Tibial artery (tissue), 4 donors: ENCODE measurements around the gene MRAP2.

Source experiments
- DNase-seq, 2 donors: peaks; one replicate each; pipeline ENCODE4 v3.0.0-alpha.2; 2019
- H3K27ac ChIP-seq, 2 donors: fragments of 200-600 bp; sonication (generic) in 1 of 2; 1 replicate in 1 of 2; 2 replicates in 1 of 2; pipeline ENCODE4 v1.5.1; 2018 to 2019; ENCODE audit warnings: mild to moderate bottlenecking in 1 of 2
- H3K27me3 ChIP-seq, 2 donors: fragments of 200-600 bp; sonication (generic) in 1 of 2; one replicate each; pipeline versions ENCODE4 v1.5.1 to v1.6.0; 2016 to 2019
- H3K36me3 ChIP-seq, 3 donors: fragments of 200-600 bp; sonication (generic) in 2 of 3; one replicate each; pipeline ENCODE4 v1.5.1; 2016 to 2019; ENCODE audit warnings: mild to moderate bottlenecking in 2 of 3
- H3K4me1 ChIP-seq, 4 donors: fragments of 200-600 bp; sonication (generic) in 2 of 4; 1 replicate in 3 of 4; 2 replicates in 1 of 4; pipeline ENCODE4 v1.5.1; 2016 to 2019
- H3K4me3 ChIP-seq, 2 donors: fragments of 200-600 bp; sonication (generic) in 1 of 2; 1 replicate in 1 of 2; 2 replicates in 1 of 2; pipeline ENCODE4 v1.5.1; 2018 to 2019; ENCODE audit warnings: mild to moderate bottlenecking in 2 of 2
- H3K9me3 ChIP-seq, 3 donors: fragments of 200-600 bp; sonication (generic) in 1 of 3; one replicate each; pipeline ENCODE4 v1.5.1; 2016 to 2019
- CTCF ChIP-seq, 2 experiments: fragments of 200-600 bp in 1 of 2; fragments of 450-650 bp in 1 of 2; IDR thresholded peaks; one replicate each; pipeline ENCODE4 v1.5.1; 2017 to 2019; ENCODE audit warnings: antibody characterized with exemption in 2 of 2, mild to moderate bottlenecking in 1 of 2, moderate library complexity in 1 of 2
- intact Hi-C: fragments of 100-400 bp; cut with DNase I; formaldehyde crosslinking; loops from one replicate; pipeline ENCODE4 v1.15.0; 2023; ENCODE audit warnings: low total_unique reads

Gene MRAP2

DNA sequence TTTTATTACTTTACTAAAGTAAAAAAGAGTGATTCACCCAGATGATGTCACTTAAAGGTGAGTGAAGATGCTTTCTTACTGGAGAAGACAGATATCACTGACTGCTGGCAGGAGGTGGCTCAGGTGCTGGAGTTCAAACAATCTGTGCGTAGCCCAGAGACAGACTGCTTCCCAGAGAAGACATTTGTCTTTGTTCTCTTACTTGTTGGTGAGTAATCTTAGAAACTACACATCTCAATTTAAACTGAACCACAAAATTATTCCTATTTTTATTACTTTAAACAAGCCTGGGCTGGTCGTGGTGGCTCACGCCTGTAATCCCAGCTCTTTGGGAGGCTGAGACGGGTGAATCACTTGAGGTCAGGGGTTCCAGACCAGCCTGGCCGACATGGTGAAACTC, 101.7 kb downstream of the MRAP2 start:
- Histone ChIP-seq H3K4me1 (no peaks in the 10 kb centered on the region), H3K9me3 (no peaks in the 10 kb centered on the region), H3K27me3 (no peaks in the 10 kb centered on the region), H3K4me3 (no peak overlapping the region), H3K36me3 (peaks cover 18 to 29% (median 22%) of the 10 kb centered on the region in 3 donors), H3K27ac (no peak overlapping the region)
- TF ChIP-seq CTCF (IDR thresholded peaks at IDR 0.05), result no peak
- no peak for DNase-seq
- intact Hi-C loops, result no loop called here

- no peak overlapping the region for H3K4me3 ChIP-seq
- no peaks in the 10 kb centered on the region for H3K27me3 ChIP-seq
- TF ChIP-seq CTCF (IDR thresholded peaks at IDR 0.05), result no peak
- peaks cover 18 to 35% (median 28%) of the 10 kb centered on the region in 3 donors for H3K36me3 ChIP-seq
- no peak overlapping the region for H3K27ac ChIP-seq
- no peaks in the 10 kb centered on the region for H3K9me3 ChIP-seq
- H3K4me1 ChIP-seq, result no peaks in the 10 kb centered on the region
- intact Hi-C loops, result no loop called here
- no peak for DNase-seq
Observed at GRCh38 chr6:84136364-84137050, 102.9 kb downstream of the MRAP2 start.

- Histone ChIP-seq H3K27me3 (no peaks in the 10 kb centered on the region), H3K27ac (no peak overlapping the region), H3K4me1 (no peaks in the 10 kb centered on the region), H3K9me3 (no peaks in the 10 kb centered on the region), H3K4me3 (no peak overlapping the region), H3K36me3 (peaks cover 18 to 35% (median 28%) of the 10 kb centered on the region in 3 donors)
- no peak for DNase-seq
- no peak for TF ChIP-seq CTCF (IDR thresholded peaks at IDR 0.05)
- intact Hi-C loops, result no loop called here
Observed at GRCh38 chr6:84137051-84137375, 103.4 kb downstream of the MRAP2 start.

DNA sequence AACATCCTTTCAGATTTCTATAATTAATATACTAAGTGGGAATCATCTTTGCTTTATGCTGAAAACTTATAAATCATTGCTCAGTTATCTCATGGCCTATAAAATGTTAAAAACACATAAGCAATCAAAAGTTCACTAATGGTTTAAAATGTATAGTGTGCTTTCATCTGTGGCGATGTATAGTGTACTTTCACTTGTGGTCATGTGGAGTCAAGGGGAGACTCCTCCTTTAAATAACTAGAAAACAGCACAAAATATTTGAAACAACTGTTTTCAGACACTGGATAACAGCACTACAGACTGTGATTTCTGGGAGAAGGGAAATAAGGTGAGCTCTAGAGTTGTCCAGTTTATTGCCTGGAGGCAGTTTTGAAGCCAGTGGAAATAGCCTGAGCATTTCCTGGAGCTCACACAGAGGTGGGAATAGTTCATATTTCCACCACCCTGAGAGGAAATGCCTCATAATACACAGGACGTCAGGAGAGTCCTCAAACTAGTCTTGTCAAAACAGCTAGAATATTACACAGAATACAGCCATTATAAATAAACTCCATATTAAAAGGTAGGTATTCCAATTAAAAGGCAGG, 104.5 kb downstream of the MRAP2 start:
- Histone ChIP-seq H3K4me1 (no peaks in the 10 kb centered on the region), H3K4me3 (no peak overlapping the region), H3K9me3 (no peaks in the 10 kb centered on the region), H3K27ac (no peak overlapping the region), H3K27me3 (no peaks in the 10 kb centered on the region), H3K36me3 (peaks cover 18 to 35% (median 28%) of the 10 kb centered on the region in 3 donors)
- no peak for DNase-seq
- intact Hi-C loops, result no loop called here
- no peak for TF ChIP-seq CTCF (IDR thresholded peaks at IDR 0.05)

DNA sequence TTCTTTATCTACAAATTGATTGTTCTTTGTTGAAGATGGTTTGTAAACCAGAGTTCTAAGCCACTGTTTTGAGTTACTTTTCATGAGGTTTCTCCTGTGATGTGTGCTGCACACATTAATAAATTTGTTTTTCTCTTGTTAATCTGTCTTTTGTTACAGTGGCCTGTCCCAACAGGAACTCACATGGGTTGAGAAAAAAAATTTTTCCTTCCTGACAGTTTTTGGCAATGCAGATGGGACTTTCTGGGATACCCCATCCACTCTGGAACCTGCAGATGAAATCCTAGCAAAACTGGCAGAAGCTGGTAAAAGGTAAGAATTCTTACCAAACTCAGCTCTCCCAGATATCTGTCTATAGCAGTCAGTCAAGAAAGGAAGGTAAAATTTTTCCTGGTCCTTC, 105.7 kb downstream of the MRAP2 start:
- intact Hi-C loops, result no loop called here
- H3K27ac ChIP-seq, result no peak overlapping the region
- no peaks in the 10 kb centered on the region for H3K27me3 ChIP-seq
- no peaks in the 10 kb centered on the region for H3K4me1 ChIP-seq
- no peaks in the 10 kb centered on the region for H3K9me3 ChIP-seq
- TF ChIP-seq CTCF (IDR thresholded peaks at IDR 0.05), result no peak
- H3K4me3 ChIP-seq, result no peak overlapping the region
- H3K36me3 ChIP-seq, result peaks cover 7 to 24% (median 18%) of the 10 kb centered on the region in 3 donors
- DNase-seq, result no peak
